SK-N-SH (cell line): Measurements from ENCODE around the gene PISD. TPM values are rescaled to one million over a fixed set of nuclear protein-coding genes. Genes with fewer than 3 reads are reported as not detected.

Experiments
- CTCF ChIA-PET: fragments of 300-600, 350-600 bp; formaldehyde crosslinking; extraction: SDS; loops from one replicate; lab custom pipeline; 2021; lab: Yijun Ruan, JAX
- POLR2A ChIA-PET: fragments of 350-600 bp; sonication (Branson Sonifier 250); formaldehyde crosslinking; extraction: SDS; loops from one replicate; lab custom pipeline; 2020; ENCODE audit warnings: antibody characterized with exemption, inconsistent platforms; lab: Yijun Ruan, JAX
- DNase-seq: peaks from one replicate; pipeline ENCODE4 v3.0.0; 2012
- H2AFZ ChIP-seq: fragments of 200-600 bp; sonication (generic); 2 replicates; pipeline ENCODE4 v1.8.1; 2016; ENCODE audit warnings: antibody characterized with exemption, mild to moderate bottlenecking, low read depth
- H3F3A ChIP-seq: fragments of 200-600 bp; sonication (generic); replicated peaks from 2 replicates; pipeline ENCODE3; 2016; ENCODE audit warnings: antibody characterized with exemption, mild to moderate bottlenecking; ENCODE audit not compliant: insufficient read depth
- H3K27ac ChIP-seq, 2 experiments: fragments of 200-500 bp in 1 of 2; fragments of 200-600 bp in 1 of 2; sonication (Bioruptor generic) in 1 of 2; sonication (generic), shearing (Covaris generic) in 1 of 2; 2 replicates each; pipeline versions ENCODE4 v1.5.1 to v1.6.1; 2014 to 2016; ENCODE audit warnings: low read depth in 2 of 2, inconsistent platforms in 1 of 2, low read length in 1 of 2, mild to moderate bottlenecking in 1 of 2, mixed read lengths in 1 of 2
- H3K27me3 ChIP-seq: fragments of 200-600 bp; sonication (generic), shearing (Covaris generic); 2 replicates; pipeline ENCODE4 v1.6.1; 2016; ENCODE audit warnings: mixed run types; ENCODE audit not compliant: insufficient read depth
- H3K36me3 ChIP-seq, 2 experiments: fragments of 200-500 bp in 1 of 2; fragments of 200-600 bp in 1 of 2; sonication (Bioruptor generic) in 1 of 2; sonication (generic) in 1 of 2; replicated peaks in 1 of 2; 2 replicates each; pipeline versions ENCODE3 to v1.5.1; 2014 to 2016; ENCODE audit warnings: low read length in 1 of 2, mild to moderate bottlenecking in 1 of 2; ENCODE audit not compliant: insufficient read depth in 2 of 2, control insufficient read depth in 1 of 2
- H3K4me1 ChIP-seq, 2 experiments: fragments of 200-500 bp in 1 of 2; fragments of 200-600 bp in 1 of 2; sonication (Bioruptor generic) in 1 of 2; sonication (generic), shearing (Covaris generic) in 1 of 2; 2 replicates each; pipeline versions ENCODE4 v1.5.1 to v1.6.1; 2014 to 2016; ENCODE audit warnings: low read depth in 1 of 2, low read length in 1 of 2, mixed run types in 1 of 2; ENCODE audit not compliant: insufficient read depth in 2 of 2, control insufficient read depth in 1 of 2
- H3K4me2 ChIP-seq: fragments of 200-600 bp; sonication (generic), shearing (Covaris generic); 2 replicates; pipeline ENCODE4 v1.6.1; 2017; ENCODE audit warnings: mixed run types
- H3K4me3 ChIP-seq, 2 experiments: fragments of 200-500 bp in 1 of 2; fragments of 200-600 bp in 1 of 2; sonication (Bioruptor generic) in 1 of 2; sonication (generic), shearing (Covaris generic) in 1 of 2; 2 replicates each; pipeline versions ENCODE4 v1.5.1 to v1.8.1; 2014 to 2016; ENCODE audit warnings: low read depth in 2 of 2, inconsistent platforms in 1 of 2, low read length in 1 of 2, mild to moderate bottlenecking in 1 of 2, mixed read lengths in 1 of 2, moderate library complexity in 1 of 2
- H3K79me2 ChIP-seq: fragments of 200-600 bp; sonication (generic); 2 replicates; pipeline ENCODE4 v1.8.1; 2017; ENCODE audit warnings: mild to moderate bottlenecking; ENCODE audit not compliant: insufficient read depth
- H3K9ac ChIP-seq: fragments of 200-600 bp; sonication (generic); 2 replicates; pipeline ENCODE4 v1.6.1; 2017; ENCODE audit warnings: mixed run types
- H3K9me2 ChIP-seq: fragments of 200-600 bp; sonication (generic); 2 replicates; pipeline ENCODE4 v1.6.1; 2017; ENCODE audit warnings: mixed run types
- H3K9me3 ChIP-seq: fragments of 200-600 bp; sonication (generic); 2 replicates; pipeline ENCODE4 v1.6.1; 2017; ENCODE audit warnings: mixed run types, mild to moderate bottlenecking, moderate library complexity
- H4K20me1 ChIP-seq: fragments of 200-600 bp; sonication (generic); 2 replicates; pipeline ENCODE4 v1.6.1; 2017; ENCODE audit warnings: mild to moderate bottlenecking, mixed run types; ENCODE audit not compliant: insufficient read depth
- GABPA ChIP-seq: IDR thresholded peaks from 2 replicates; pipeline ENCODE4 v1.4.0; 2012; ENCODE audit warnings: low read depth, mild to moderate bottlenecking
- GATA2 ChIP-seq: sonication (generic); formaldehyde crosslinking; IDR thresholded peaks from 2 replicates; pipeline ENCODE4 v1.5.0; 2020; ENCODE audit warnings: mild to moderate bottlenecking, missing genetic modification reagents
- MEF2A ChIP-seq: IDR thresholded peaks from 2 replicates; pipeline ENCODE4 v1.4.0; 2012; ENCODE audit warnings: low read depth, borderline replicate concordance
- MXI1 ChIP-seq: IDR thresholded peaks from 2 replicates; pipeline ENCODE4 v1.6.1; 2012; ENCODE audit warnings: mild to moderate bottlenecking, low read depth, low read length, improper control_type of control experiment
- NRF1 ChIP-seq: IDR thresholded peaks from 2 replicates; pipeline ENCODE4 v1.6.1; 2012; ENCODE audit warnings: low read depth, mild to moderate bottlenecking, low read length
- POLR2AphosphoS5 ChIP-seq: IDR thresholded peaks from 2 replicates; pipeline ENCODE4 v1.6.1; 2012; ENCODE audit warnings: low read depth, low read length
- RFX5 ChIP-seq: IDR thresholded peaks from 2 replicates; pipeline ENCODE4 v1.6.1; 2012; ENCODE audit warnings: mild to moderate bottlenecking, improper control_type of control experiment, low read length
- RXRA ChIP-seq: IDR thresholded peaks from 2 replicates; pipeline ENCODE4 v1.4.0; 2012; ENCODE audit warnings: low read depth, mild to moderate bottlenecking, borderline replicate concordance
- SMC3 ChIP-seq: IDR thresholded peaks from 2 replicates; pipeline ENCODE4 v1.6.1; 2012; ENCODE audit warnings: low read depth, low read length, improper control_type of control experiment
- TAF1 ChIP-seq: IDR thresholded peaks from 2 replicates; pipeline ENCODE4 v1.6.1; 2012; ENCODE audit warnings: low read depth, mild to moderate bottlenecking, low read length, moderate library complexity, borderline replicate concordance
- TCF12 ChIP-seq: IDR thresholded peaks from 2 replicates; pipeline ENCODE4 v1.4.0; 2012
- TEAD4 ChIP-seq: IDR thresholded peaks from 2 replicates; pipeline ENCODE4 v1.4.0; 2012; ENCODE audit warnings: mild to moderate bottlenecking, borderline replicate concordance; ENCODE audit not compliant: insufficient read depth
- WGBS: methylation state at CpG from one replicate; pipeline ENCODE4 v1.1.6; 2017; ENCODE audit warnings: low lambda C conversion rate; 5-methylcytosine and 5-hydroxymethylcytosine counted together
- polyA plus RNA-seq, 3 experiments: library from polyadenylated mRNA; depleted of rRNA; stranded (reverse); fragments of >200 nt; gene quantifications; 2 replicates each; pipeline ENCODE4 v1.2.3, GENCODE V29; 2012
- TF ChIP-seq, protein P1 (sequence below): IDR thresholded peaks from 2 replicates; pipeline ENCODE4 v1.4.0; 2012; ENCODE audit warnings: low read depth, borderline replicate concordance
- TF ChIP-seq, protein P2 (sequence below): IDR thresholded peaks from 2 replicates; pipeline ENCODE4 v1.4.0; 2012; ENCODE audit warnings: low read depth
- TF ChIP-seq, protein P3 (sequence below): IDR thresholded peaks from 2 replicates; pipeline ENCODE4 v1.6.1; 2012; ENCODE audit warnings: mild to moderate bottlenecking, low read depth, low read length, moderate library complexity
- TF ChIP-seq, protein P4 (sequence below): fragments of 150-350 bp; IDR thresholded peaks from 2 replicates; pipeline ENCODE4 v1.6.1; 2016; ENCODE audit warnings: mild to moderate bottlenecking, low read depth, low read length
- TF ChIP-seq, protein P5 (sequence below): IDR thresholded peaks from 2 replicates; pipeline ENCODE4 v1.4.0; 2012; ENCODE audit warnings: low read depth, borderline replicate concordance
- TF ChIP-seq, protein P6 (sequence below): IDR thresholded peaks from 2 replicates; pipeline ENCODE4; 2012

The PISD gene
- polyA plus RNA-seq, 1 of the 3 experiments (the other 2 are of a cell fraction): 34.9 TPM

DNA sequence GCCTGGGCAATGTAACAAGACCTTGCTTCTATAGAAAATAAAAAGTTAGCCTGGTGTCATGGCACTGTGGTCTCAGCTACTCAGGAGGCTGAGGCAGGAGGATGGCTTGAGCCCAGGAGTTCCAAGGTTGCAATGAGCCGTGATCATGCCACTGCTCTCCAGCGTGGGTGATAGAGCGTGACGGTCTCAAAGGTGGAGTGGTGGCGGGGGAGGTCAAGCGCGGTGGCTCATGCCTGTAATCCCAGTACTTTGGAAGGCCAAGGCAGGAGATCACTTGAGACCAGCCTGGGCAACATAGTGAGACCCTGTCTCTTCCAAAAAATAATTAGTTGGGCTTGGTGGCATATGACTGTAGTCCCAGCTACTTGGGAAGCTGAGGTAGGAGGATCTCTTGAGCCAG is 16.7 kb upstream of the PISD start:
- no peaks in the 10 kb centered on the region for H4K20me1 ChIP-seq
- peaks cover 0 to 4% of the 10 kb centered on the region in 2 experiments for H3K36me3 ChIP-seq
- WGBS: 94% methylated on average over 7 of the region's 7 CpGs
- H3K27ac ChIP-seq: no peak overlapping the region
- peaks cover 30% of the 10 kb centered on the region for H3F3A ChIP-seq
- no peaks in the 10 kb centered on the region for H3K79me2 ChIP-seq
- no peak overlapping the region for H3K4me3 ChIP-seq
- no peaks in the 10 kb centered on the region for H3K9me3 ChIP-seq
- peaks cover 2 to 19% of the 10 kb centered on the region in 2 experiments; a peak in 3 of 4 replicates for H3K4me1 ChIP-seq
- TF ChIP-seq, protein P1, sequence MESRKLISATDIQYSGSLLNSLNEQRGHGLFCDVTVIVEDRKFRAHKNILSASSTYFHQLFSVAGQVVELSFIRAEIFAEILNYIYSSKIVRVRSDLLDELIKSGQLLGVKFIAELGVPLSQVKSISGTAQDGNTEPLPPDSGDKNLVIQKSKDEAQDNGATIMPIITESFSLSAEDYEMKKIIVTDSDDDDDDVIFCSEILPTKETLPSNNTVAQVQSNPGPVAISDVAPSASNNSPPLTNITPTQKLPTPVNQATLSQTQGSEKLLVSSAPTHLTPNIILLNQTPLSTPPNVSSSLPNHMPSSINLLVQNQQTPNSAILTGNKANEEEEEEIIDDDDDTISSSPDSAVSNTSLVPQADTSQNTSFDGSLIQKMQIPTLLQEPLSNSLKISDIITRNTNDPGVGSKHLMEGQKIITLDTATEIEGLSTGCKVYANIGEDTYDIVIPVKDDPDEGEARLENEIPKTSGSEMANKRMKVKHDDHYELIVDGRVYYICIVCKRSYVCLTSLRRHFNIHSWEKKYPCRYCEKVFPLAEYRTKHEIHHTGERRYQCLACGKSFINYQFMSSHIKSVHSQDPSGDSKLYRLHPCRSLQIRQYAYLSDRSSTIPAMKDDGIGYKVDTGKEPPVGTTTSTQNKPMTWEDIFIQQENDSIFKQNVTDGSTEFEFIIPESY: no peak
- TF ChIP-seq TCF12: no peak
- no peak for TF ChIP-seq MXI1
- no peak for TF ChIP-seq TEAD4
- no peak for TF ChIP-seq NRF1
- TF ChIP-seq GATA2: no peak
- TF ChIP-seq, protein P2, sequence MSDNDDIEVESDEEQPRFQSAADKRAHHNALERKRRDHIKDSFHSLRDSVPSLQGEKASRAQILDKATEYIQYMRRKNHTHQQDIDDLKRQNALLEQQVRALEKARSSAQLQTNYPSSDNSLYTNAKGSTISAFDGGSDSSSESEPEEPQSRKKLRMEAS: no peak
- no peak for TF ChIP-seq POLR2AphosphoS5
- TF ChIP-seq, protein P3, sequence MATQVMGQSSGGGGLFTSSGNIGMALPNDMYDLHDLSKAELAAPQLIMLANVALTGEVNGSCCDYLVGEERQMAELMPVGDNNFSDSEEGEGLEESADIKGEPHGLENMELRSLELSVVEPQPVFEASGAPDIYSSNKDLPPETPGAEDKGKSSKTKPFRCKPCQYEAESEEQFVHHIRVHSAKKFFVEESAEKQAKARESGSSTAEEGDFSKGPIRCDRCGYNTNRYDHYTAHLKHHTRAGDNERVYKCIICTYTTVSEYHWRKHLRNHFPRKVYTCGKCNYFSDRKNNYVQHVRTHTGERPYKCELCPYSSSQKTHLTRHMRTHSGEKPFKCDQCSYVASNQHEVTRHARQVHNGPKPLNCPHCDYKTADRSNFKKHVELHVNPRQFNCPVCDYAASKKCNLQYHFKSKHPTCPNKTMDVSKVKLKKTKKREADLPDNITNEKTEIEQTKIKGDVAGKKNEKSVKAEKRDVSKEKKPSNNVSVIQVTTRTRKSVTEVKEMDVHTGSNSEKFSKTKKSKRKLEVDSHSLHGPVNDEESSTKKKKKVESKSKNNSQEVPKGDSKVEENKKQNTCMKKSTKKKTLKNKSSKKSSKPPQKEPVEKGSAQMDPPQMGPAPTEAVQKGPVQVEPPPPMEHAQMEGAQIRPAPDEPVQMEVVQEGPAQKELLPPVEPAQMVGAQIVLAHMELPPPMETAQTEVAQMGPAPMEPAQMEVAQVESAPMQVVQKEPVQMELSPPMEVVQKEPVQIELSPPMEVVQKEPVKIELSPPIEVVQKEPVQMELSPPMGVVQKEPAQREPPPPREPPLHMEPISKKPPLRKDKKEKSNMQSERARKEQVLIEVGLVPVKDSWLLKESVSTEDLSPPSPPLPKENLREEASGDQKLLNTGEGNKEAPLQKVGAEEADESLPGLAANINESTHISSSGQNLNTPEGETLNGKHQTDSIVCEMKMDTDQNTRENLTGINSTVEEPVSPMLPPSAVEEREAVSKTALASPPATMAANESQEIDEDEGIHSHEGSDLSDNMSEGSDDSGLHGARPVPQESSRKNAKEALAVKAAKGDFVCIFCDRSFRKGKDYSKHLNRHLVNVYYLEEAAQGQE: no peak
- no peak for TF ChIP-seq MEF2A
- H3K9me2 ChIP-seq: no peaks in the 10 kb centered on the region
- no peak overlapping the region for H3K4me2 ChIP-seq
- POLR2A ChIA-PET: no interaction called here
- DNase-seq: no peak
- no peak overlapping the region for H3K9ac ChIP-seq
- CTCF ChIA-PET: no interaction called here
- no peak overlapping the region for H2AFZ ChIP-seq
- no peaks in the 10 kb centered on the region for H3K27me3 ChIP-seq

DNA sequence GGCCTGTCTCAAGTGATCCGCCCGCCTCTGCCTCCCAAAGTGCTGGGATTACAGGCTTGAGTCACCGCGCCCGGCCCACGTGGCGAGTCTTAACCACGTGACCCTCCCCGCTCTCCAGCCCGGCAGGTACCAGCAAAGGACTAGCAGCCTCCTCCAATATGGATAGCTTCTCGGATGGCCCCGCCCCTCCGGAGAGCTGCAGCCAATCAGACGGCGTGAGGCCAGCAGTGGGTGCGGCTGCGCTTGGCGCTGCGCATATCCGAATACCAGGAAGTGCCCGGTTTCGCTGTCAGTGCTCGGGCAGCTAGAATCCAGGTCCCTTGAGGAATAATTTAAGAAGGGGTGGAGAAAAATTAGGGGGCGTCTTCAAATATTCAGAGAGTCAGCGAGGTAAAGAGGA is 14.7 kb upstream of the PISD start:
- Histone ChIP-seq H3K27me3 (no peaks in the 10 kb centered on the region), H3F3A (peaks cover 23% of the 10 kb centered on the region), H3K9me3 (no peaks in the 10 kb centered on the region), H3K4me3 (peak overlapping the region; percentile 47 to 49), H3K4me2 (peak overlapping the region; percentile 67), H3K9ac (peak overlapping the region; percentile 27; the same call in 1 of the 2 replicates), H3K27ac (peak overlapping the region in 1 of 2 experiments; percentile 29; a peak in 1 of 4 replicates), H3K36me3 (no peaks in the 10 kb centered on the region), H3K4me1 (peaks cover 2 to 13% of the 10 kb centered on the region in 2 experiments; a peak in 3 of 4 replicates), H4K20me1 (no peaks in the 10 kb centered on the region), H2AFZ (peak overlapping the region; percentile 67), H3K79me2 (no peaks in the 10 kb centered on the region), H3K9me2 (no peaks in the 10 kb centered on the region)
- 3% methylated on average over 18 of the region's 25 CpGs for WGBS
- POLR2A ChIA-PET: interaction anchor here (0.9 to 1.8 kb wide), 4 partner anchors 11 to 77 kb away, joined by 3 to 11 read pairs (median 8); partner anchors contain the start of genes DEPDC5 and PISD
- DNase-seq: peak; percentile 94
- CTCF ChIA-PET: interaction anchor here (0.7 to 3.2 kb wide), 5 partner anchors 11 to 301 kb away, joined by 4 to 21 read pairs (median 4); partner anchors contain the start of gene PRR14L
- TF ChIP-seq RFX5 (no peak), GABPA (no peak), NRF1 (peak; percentile 82), RXRA (no peak), SMC3 (no peak), MXI1 (peak; percentile 91; the same call in 1 of the 2 replicates), TAF1 (no peak)
- TF ChIP-seq, protein P4, sequence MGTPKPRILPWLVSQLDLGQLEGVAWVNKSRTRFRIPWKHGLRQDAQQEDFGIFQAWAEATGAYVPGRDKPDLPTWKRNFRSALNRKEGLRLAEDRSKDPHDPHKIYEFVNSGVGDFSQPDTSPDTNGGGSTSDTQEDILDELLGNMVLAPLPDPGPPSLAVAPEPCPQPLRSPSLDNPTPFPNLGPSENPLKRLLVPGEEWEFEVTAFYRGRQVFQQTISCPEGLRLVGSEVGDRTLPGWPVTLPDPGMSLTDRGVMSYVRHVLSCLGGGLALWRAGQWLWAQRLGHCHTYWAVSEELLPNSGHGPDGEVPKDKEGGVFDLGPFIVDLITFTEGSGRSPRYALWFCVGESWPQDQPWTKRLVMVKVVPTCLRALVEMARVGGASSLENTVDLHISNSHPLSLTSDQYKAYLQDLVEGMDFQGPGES: no peak
- TF ChIP-seq, protein P5, sequence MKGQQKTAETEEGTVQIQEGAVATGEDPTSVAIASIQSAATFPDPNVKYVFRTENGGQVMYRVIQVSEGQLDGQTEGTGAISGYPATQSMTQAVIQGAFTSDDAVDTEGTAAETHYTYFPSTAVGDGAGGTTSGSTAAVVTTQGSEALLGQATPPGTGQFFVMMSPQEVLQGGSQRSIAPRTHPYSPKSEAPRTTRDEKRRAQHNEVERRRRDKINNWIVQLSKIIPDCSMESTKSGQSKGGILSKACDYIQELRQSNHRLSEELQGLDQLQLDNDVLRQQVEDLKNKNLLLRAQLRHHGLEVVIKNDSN: peak; percentile 96
- TF ChIP-seq, protein P6, sequence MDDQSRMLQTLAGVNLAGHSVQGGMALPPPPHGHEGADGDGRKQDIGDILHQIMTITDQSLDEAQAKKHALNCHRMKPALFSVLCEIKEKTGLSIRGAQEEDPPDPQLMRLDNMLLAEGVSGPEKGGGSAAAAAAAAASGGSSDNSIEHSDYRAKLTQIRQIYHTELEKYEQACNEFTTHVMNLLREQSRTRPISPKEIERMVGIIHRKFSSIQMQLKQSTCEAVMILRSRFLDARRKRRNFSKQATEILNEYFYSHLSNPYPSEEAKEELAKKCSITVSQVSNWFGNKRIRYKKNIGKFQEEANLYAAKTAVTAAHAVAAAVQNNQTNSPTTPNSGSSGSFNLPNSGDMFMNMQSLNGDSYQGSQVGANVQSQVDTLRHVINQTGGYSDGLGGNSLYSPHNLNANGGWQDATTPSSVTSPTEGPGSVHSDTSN: no peak
